NCI-H446 (cell line): ENCODE data around the gene RBM7.
A peak's percentile ranks its signal among the peaks of the same experiment; 100 is the strongest.

Experiments used
- DNase-seq, 2 experiments: peaks; one replicate each; lab custom pipeline; 2025; lab: John Stamatoyannopoulos, UW

The RBM7 gene

GRCh38 chr11:114400216-114400914, at the start of gene RBM7, which contains the start of gene C11orf71:
Gene RBM7, plus strand, starts transcription at chr11:114400666. Its CDS starts 6 bp downstream, at chr11:114400672.
Gene C11orf71, minus strand, starts transcription at chr11:114400511. Its CDS starts 180 bp downstream, at chr11:114400331.
- peak; percentile 90 to 98 for DNase-seq

GRCh38 chr11:114353443-114353842, 47.0 kb upstream of the RBM7 start:
- no peak for DNase-seq

GRCh38 chr11:114354076-114354475, 46.4 kb upstream of the RBM7 start:
- no peak for DNase-seq

GRCh38 chr11:114358716-114359115, 41.8 kb upstream of the RBM7 start:
- no peak for DNase-seq

- no peak for DNase-seq
These were observed 41.1 kb upstream of the RBM7 start for GRCh38 chr11:114359342-114359741.

- no peak for DNase-seq
These were observed 38.1 kb upstream of the RBM7 start for GRCh38 chr11:114362326-114362725.

GRCh38 chr11:114362958-114363357, 37.5 kb upstream of the RBM7 start:
- DNase-seq = no peak

GRCh38 chr11:114366331-114367243, 33.9 kb upstream of the RBM7 start:
- no peak for DNase-seq

- DNase-seq = no peak
These were observed 33.1 kb upstream of the RBM7 start for GRCh38 chr11:114367244-114367957.

- DNase-seq = no peak
These were observed 31.4 kb upstream of the RBM7 start for GRCh38 chr11:114368918-114369680.

- DNase-seq = no peak
These were observed 25.4 kb upstream of the RBM7 start for GRCh38 chr11:114375052-114375451.

- DNase-seq = no peak
These were observed 22.7 kb upstream of the RBM7 start for GRCh38 chr11:114377612-114378267.

GRCh38 chr11:114379394-114380069, 20.9 kb upstream of the RBM7 start:
- no peak for DNase-seq

- no peak for DNase-seq
These were observed 18.0 kb upstream of the RBM7 start for GRCh38 chr11:114382509-114382908.

- DNase-seq = no peak
These were observed 16.0 kb upstream of the RBM7 start for GRCh38 chr11:114384487-114384886.

GRCh38 chr11:114386131-114386530, 14.3 kb upstream of the RBM7 start:
- DNase-seq = no peak

GRCh38 chr11:114386545-114386944, 13.9 kb upstream of the RBM7 start:
- DNase-seq = no peak

GRCh38 chr11:114392735-114393667, 7.5 kb upstream of the RBM7 start:
- no peak for DNase-seq

GRCh38 chr11:114395736-114396135, 4.7 kb upstream of the RBM7 start:
- DNase-seq = no peak
